GF-D8 (cell line): ENCODE measurements around the gene PKN1.
"Not testable (repeated sequence)": the region's sequence is repeated elsewhere in the genome, so short reads cannot be mapped to it uniquely, and the experiment has no call there.

Experiments used
- DNase-seq: peaks from one replicate; lab custom pipeline; 2025; lab: John Stamatoyannopoulos, UW

Gene PKN1

GRCh38 chr19:14487370-14488125, 54.4 kb downstream of the PKN1 start:
- DNase-seq, result no peak

GRCh38 chr19:14492756-14493337, 59.7 kb downstream of the PKN1 start:
- DNase-seq, result no peak

- DNase-seq, result no peak
These were observed 61.3 kb downstream of the PKN1 start for GRCh38 chr19:14494411-14494810.

- no peak for DNase-seq
These were observed 62.0 kb downstream of the PKN1 start for GRCh38 chr19:14494910-14495671.

- no peak for DNase-seq
These were observed 62.5 kb downstream of the PKN1 start for GRCh38 chr19:14495672-14496028.

- peak; percentile 84 for DNase-seq
These were observed 63.1 kb downstream of the PKN1 start, which contains the start of gene GIPC1 for GRCh38 chr19:14496029-14496833. Gene GIPC1, minus strand, starts transcription at chr19:14496127. Its CDS starts 13,151 bp downstream, at chr19:14482976.

- no peak for DNase-seq
These were observed 63.7 kb downstream of the PKN1 start for GRCh38 chr19:14496834-14497227.

GRCh38 chr19:14497228-14497921, 64.3 kb downstream of the PKN1 start:
- DNase-seq, result no peak

- no peak for DNase-seq
These were observed 69.4 kb downstream of the PKN1 start for GRCh38 chr19:14502334-14503092.

GRCh38 chr19:14503285-14503684, 70.2 kb downstream of the PKN1 start:
- no peak for DNase-seq

- DNase-seq, result not testable (repeated sequence)
These were observed 71.5 kb downstream of the PKN1 start for GRCh38 chr19:14504575-14504974.

- DNase-seq, result no peak
These were observed 72.6 kb downstream of the PKN1 start for GRCh38 chr19:14505488-14506239.

GRCh38 chr19:14507704-14508542, 74.8 kb downstream of the PKN1 start:
- peak; percentile 21 for DNase-seq

GRCh38 chr19:14510311-14511228, 77.5 kb downstream of the PKN1 start:
- peak; percentile 27 for DNase-seq

GRCh38 chr19:14511229-14511593, 78.1 kb downstream of the PKN1 start:
- no peak for DNase-seq

- no peak for DNase-seq
These were observed 79.4 kb downstream of the PKN1 start for GRCh38 chr19:14512406-14512961.

GRCh38 chr19:14514215-14514863, 81.2 kb downstream of the PKN1 start:
- DNase-seq, result no peak
